GM12878 (cell line): ENCODE results near the gene ADAP1. TPM values are rescaled to one million over a fixed set of nuclear protein-coding genes. Genes with fewer than 3 reads are reported as not detected.

ENCODE experiments used
- ATAC-seq: fragments of 200-7000 bp; cut with Tn5 transposase; 3 replicates; pipeline ENCODE4 v1.9.1; 2020; ENCODE audit warnings: mild to moderate bottlenecking, moderate library complexity
- BruUV-seq: library from RNA; stranded (reverse); fragments of 400-500 nt; replicated peaks from 2 replicates; lab custom pipeline; 2021; lab: Mats Ljungman, UMichigan
- CTCF ChIA-PET: fragments of 300-600 bp; sonication (Branson Sonifier 250); formaldehyde crosslinking; extraction: SDS; loops from one replicate; lab custom pipeline; 2021; ENCODE audit warnings: inconsistent platforms; lab: Yijun Ruan, JAX
- POLR2A ChIA-PET: fragments of 350-600 bp; formaldehyde crosslinking; extraction: SDS; loops from one replicate; lab custom pipeline; 2021; ENCODE audit warnings: inconsistent platforms; lab: Charles Lee
- RAD21 ChIA-PET: fragments of 300-600 bp; sonication (Branson Sonifier 250); formaldehyde crosslinking; loops from one replicate; lab custom pipeline; 2023; ENCODE audit warnings: antibody characterized with exemption; ENCODE audit not compliant: unreplicated experiment; lab: Charles Lee
- SMC1A ChIA-PET: fragments of 300-600 bp; sonication (Branson Sonifier 250); formaldehyde crosslinking; loops from one replicate; lab custom pipeline; 2023; ENCODE audit not compliant: unreplicated experiment, uncharacterized antibody; lab: Charles Lee
- DNase-seq: peaks from one replicate; pipeline ENCODE4 v3.0.0-alpha.2; 2011; ENCODE audit warnings: low read depth, low spot score
- FAIRE-seq: peaks from 3 replicates; lab custom pipeline; 2011; peaks lifted over from hg19 to GRCh38; lab: Jason Lieb, UNC
- H2AFZ ChIP-seq: 2 replicates; pipeline ENCODE4 v1.6.0; 2011; ENCODE audit warnings: low read depth, low read length, control low read depth; ENCODE audit not compliant: control insufficient read depth
- H3K27ac ChIP-seq: 2 replicates; pipeline ENCODE4 v1.5.1; 2011; ENCODE audit warnings: control low read depth; ENCODE audit not compliant: control insufficient read depth, insufficient read depth
- H3K27me3 ChIP-seq, 2 experiments: replicated peaks in 1 of 2; 2 replicates each; pipeline versions ENCODE4 v1.6.0 to v1.6.1; 2011; ENCODE audit warnings: low read length in 1 of 2; ENCODE audit not compliant: control insufficient read depth in 2 of 2, insufficient read depth in 2 of 2
- H3K36me3 ChIP-seq, 2 experiments: 2 replicates each; pipeline ENCODE4 v1.5.1; 2011; ENCODE audit warnings: low read length in 1 of 2; ENCODE audit not compliant: control insufficient read depth in 2 of 2, insufficient read depth in 2 of 2
- H3K4me1 ChIP-seq: 2 replicates; pipeline ENCODE4 v1.6.1; 2011; ENCODE audit warnings: mild to moderate bottlenecking, low read length, moderate library complexity, mixed read lengths; ENCODE audit not compliant: control insufficient read depth, insufficient read depth
- H3K4me2 ChIP-seq: 2 replicates; pipeline ENCODE4 v1.6.0; 2011; ENCODE audit warnings: control low read depth; ENCODE audit not compliant: control insufficient read depth, insufficient read depth
- H3K4me3 ChIP-seq: fragments of 200-600 bp; sonication (generic); 2 replicates; pipeline ENCODE4 v1.5.1; 2016
- H3K79me2 ChIP-seq: 2 replicates; pipeline ENCODE4 v1.6.0; 2011; ENCODE audit warnings: low read length; ENCODE audit not compliant: control insufficient read depth, insufficient read depth
- H3K9ac ChIP-seq: 2 replicates; pipeline ENCODE4 v1.8.0; 2011; ENCODE audit warnings: low read length, control low read depth, mixed read lengths; ENCODE audit not compliant: control insufficient read depth, insufficient read depth
- H3K9me3 ChIP-seq: replicated peaks from 3 replicates; pipeline ENCODE4 v1.5.1; 2011; ENCODE audit warnings: mild to moderate bottlenecking, low read length; ENCODE audit not compliant: control insufficient read depth, insufficient read depth
- H4K20me1 ChIP-seq: 2 replicates; pipeline ENCODE4 v1.6.0; 2011; ENCODE audit not compliant: control insufficient read depth, insufficient read depth
- CHD4 ChIP-seq: fragments of 200-600 bp; sonication (generic); IDR thresholded peaks from 2 replicates; pipeline ENCODE4 v1.6.1; 2016; ENCODE audit warnings: mild to moderate bottlenecking
- CTCF ChIP-seq, 3 experiments: IDR thresholded peaks in 2 of 3; conservative IDR thresholded peaks in 1 of 3; 2 replicates each; pipeline ENCODE4 v1.5.1; 2011; ENCODE audit warnings: low read depth in 3 of 3, low read length in 3 of 3, mild to moderate bottlenecking in 3 of 3, control low read depth in 2 of 3, moderate library complexity in 2 of 3, inconsistent platforms in 1 of 3, mixed read lengths in 1 of 3; ENCODE audit not compliant: control insufficient read depth in 2 of 3, insufficient read depth in 1 of 3; ENCODE audit errors: extremely low read depth in 1 of 3
- POLR2AphosphoS5 ChIP-seq: IDR thresholded peaks from 2 replicates; pipeline ENCODE4 v1.6.1; 2011; ENCODE audit warnings: mild to moderate bottlenecking, low read length, inconsistent platforms
- STAT1 ChIP-seq: fragments of 450-650 bp; conservative IDR thresholded peaks from 2 replicates; pipeline ENCODE4 v1.6.1; 2014; ENCODE audit warnings: antibody characterized with exemption, mild to moderate bottlenecking
- TCF12 ChIP-seq: IDR thresholded peaks from 2 replicates; pipeline ENCODE4 v1.6.1; 2011; ENCODE audit warnings: low read depth, mild to moderate bottlenecking, low read length
- WRNIP1 ChIP-seq: IDR thresholded peaks from 2 replicates; pipeline ENCODE4 v1.6.1; 2011; ENCODE audit warnings: low read depth, low read length, improper control_type of control experiment, borderline replicate concordance
- YBX1 ChIP-seq: fragments of 450-650 bp; IDR thresholded peaks from 2 replicates; pipeline ENCODE4 v1.6.1; 2016; ENCODE audit warnings: antibody characterized with exemption
- ZSCAN29 ChIP-seq: fragments of 450-650 bp; IDR thresholded peaks from 2 replicates; pipeline ENCODE4 v1.6.1; 2017; ENCODE audit warnings: mild to moderate bottlenecking, moderate library complexity
- WGBS: methylation state at CpG from one replicate; pipeline ENCODE4 v1.1.6; 2016; ENCODE audit warnings: low lambda C conversion rate; ENCODE audit not compliant: insufficient replicate concordance, insufficient coverage; ENCODE audit errors: missing lambda C conversion rate; 5-methylcytosine and 5-hydroxymethylcytosine counted together
- in situ Hi-C: fragments of 300-500 bp; cut with MboI; formaldehyde crosslinking; loops from 9 replicates; pipeline ENCODE4 v1.14.3; 2018; ENCODE audit warnings: mixed read lengths
- intact Hi-C: fragments of 100-400 bp; cut with micrococcal nuclease; formaldehyde crosslinking; loops from one replicate; pipeline ENCODE4 v1.14.2; 2022; ENCODE audit not compliant: unreplicated experiment
- polyA plus RNA-seq, 11 experiments: library from polyadenylated mRNA; depleted of rRNA in 4 of 11; unstranded in 6 of 11; stranded (reverse) in 5 of 11; fragments of >200 nt; fragmentation: Nextera tagmentation in 4 of 11; fragmentation: Illumina TruSeq in 1 of 11; extraction: Ambion mirVana in 4 of 11; extraction: Trizol in 1 of 11; gene quantifications; 1 replicate in 1 of 11; 2 replicates in 10 of 11; pipeline versions ENCODE4 v1.2.1 to v1.2.3, GENCODE V29; 2011 to 2016; ENCODE audit warnings: inconsistent platforms in 2 of 11, missing spikeins in 2 of 11, low read depth in 1 of 11
- total RNA-seq, 4 experiments: library from RNA; depleted of rRNA in 3 of 4; stranded (reverse); fragments of >200 nt in 3 of 4; fragmentation: Illumina TruSeq in 1 of 4; extraction: Trizol in 1 of 4; gene quantifications; 2 replicates each; pipeline versions ENCODE4 v1.2.1 to v1.2.3, GENCODE V29; 2013 to 2021

ADAP1 gene
- total and polyA plus RNA-seq, 10 of the 15 experiments (the other 5 are each of a cell fraction or from before 2014, with no cell fraction given), result 0.22 to 44.2 (median 22.0) TPM; not detected in 1

GRCh38 chr7:997404-998395 is 43.2 kb upstream of the ADAP1 start:
- Histone ChIP-seq H3K27ac (no peak overlapping the region), H3K36me3 (peaks cover 3 to 9% of the 10 kb centered on the region in 2 experiments; a peak in 3 of 4 replicates), H3K9ac (no peak overlapping the region), H2AFZ (no peak overlapping the region), H3K4me2 (no peak overlapping the region), H3K4me3 (no peak overlapping the region), H3K9me3 (no peaks in the 10 kb centered on the region), H3K79me2 (no peaks in the 10 kb centered on the region), H3K27me3 (no peaks in the 10 kb centered on the region), H3K4me1 (peaks cover 20% of the 10 kb centered on the region), H4K20me1 (no peaks in the 10 kb centered on the region)
- no TSS peak for BruUV-seq
- 93% methylated on average over 45 of the region's 45 CpGs for WGBS
- ChIA-PET SMC1A (interaction anchor here (1.3 to 6.0 kb wide), 3 partner anchors 24 to 68 kb away, joined by 7 to 71 read pairs (median 7); no protein-coding TSS in a partner anchor), RAD21 (interaction anchor here (0.7 to 3.4 kb wide), 3 partner anchors 13 to 67 kb away, joined by 5 to 11 read pairs (median 5); no protein-coding TSS in a partner anchor), POLR2A (interaction anchor here (1.2 kb wide), 1 partner anchor 68 kb away, joined by 4 read pairs; no protein-coding TSS in a partner anchor), CTCF (interaction anchor here (9.3 kb wide), 1 partner anchor 68 kb away, joined by 280 read pairs; no protein-coding TSS in a partner anchor)
- no peak for DNase-seq
- intact Hi-C loops (no loop called here), in situ Hi-C loops (loop anchor here (5.0 kb wide), 1 partner anchor 65 kb away; no protein-coding TSS in a partner anchor)
- TF ChIP-seq POLR2AphosphoS5, result no peak
- peak in 1 of 3 experiments; percentile 16; a peak in 1 of 6 replicates for TF ChIP-seq CTCF (IDR thresholded peaks at IDR 0.05 in 2 of 3, conservative IDR thresholded peaks at IDR 0.05 in 1 of 3; ENCODE audit: control insufficient read depth in 2 of 3, extremely low read depth in 1 of 3, insufficient read depth in 1 of 3, low read depth in 3 of 3, low read length in 3 of 3)
- no peak for TF ChIP-seq CHD4
- TF ChIP-seq WRNIP1, result no peak
- no peak for TF ChIP-seq TCF12
- no peak for TF ChIP-seq ZSCAN29
- no peak for TF ChIP-seq STAT1
- no peak for TF ChIP-seq YBX1
- no peak for FAIRE-seq
- no peak for ATAC-seq
